GM19463 (cell line): Measurements from ENCODE around the gene TRIM43.
"Not testable (repeated sequence)": the region's sequence is repeated elsewhere in the genome, so short reads cannot be mapped to it uniquely, and the experiment has no call there.

Experiments used
- ATAC-seq: cut with Tn5 transposase; IDR thresholded peaks from one replicate; pipeline ENCODE4 v1.9.1; 2021; ENCODE audit warnings: mild to moderate bottlenecking, moderate library complexity; ENCODE audit not compliant: unreplicated experiment

The TRIM43 gene

GRCh38 chr2:95640515-95641288 lies 48.9 kb downstream of the TRIM43 start:
- not testable (repeated sequence) for ATAC-seq

GRCh38 chr2:95641289-95641575 lies 49.4 kb downstream of the TRIM43 start:
- ATAC-seq = not testable (repeated sequence)

GRCh38 chr2:95641787-95642186 lies 50.0 kb downstream of the TRIM43 start:
- not testable (repeated sequence) for ATAC-seq

GRCh38 chr2:95642360-95642759 lies 50.6 kb downstream of the TRIM43 start:
- ATAC-seq = not testable (repeated sequence)

GRCh38 chr2:95642951-95643350 lies 51.1 kb downstream of the TRIM43 start:
- not testable (repeated sequence) for ATAC-seq

GRCh38 chr2:95645312-95645711 lies 53.5 kb downstream of the TRIM43 start:
- ATAC-seq = not testable (repeated sequence)

- ATAC-seq = not testable (repeated sequence)
These were observed 54.6 kb downstream of the TRIM43 start for GRCh38 chr2:95646274-95646994.

- ATAC-seq = not testable (repeated sequence)
These were observed 57.2 kb downstream of the TRIM43 start for GRCh38 chr2:95648894-95649544.
